ENCODE results near the gene LYPLA2. TPM values are rescaled to one million over a fixed set of nuclear protein-coding genes. Genes with fewer than 3 reads are reported as not detected.
"Not testable (repeated sequence)": the region's sequence is repeated elsewhere in the genome, so short reads cannot be mapped to it uniquely, and the experiment has no call there.

Gene LYPLA2
- total RNA-seq, 2 experiments from 2014 or later: 57.0 to 59.2 TPM

- TF ChIP-seq CTCF (IDR thresholded peaks at IDR 0.05): no peak
- DNase-seq (peak; percentile 74), ATAC-seq (peak; percentile 36)
- Mint-ChIP-seq H3K4me3 (peak overlapping the region; percentile 92), H3K36me3 (ENCODE audit: low read depth) (peaks cover 25% of the 10 kb centered on the region), H3K27ac (peak overlapping the region; percentile 90), H3K4me1 (ENCODE audit: low read depth) (peaks cover 13% of the 10 kb centered on the region), H3K9me3 (no peaks in the 10 kb centered on the region), H3K27me3 (no peaks in the 10 kb centered on the region)
- ChIA-PET CTCF (interaction anchor here (1.5 to 5.5 kb wide), 6 partner anchors 11 to 117 kb away, joined by 4 to 47 read pairs (median 15); partner anchors contain the start of gene FUCA1), POLR2A (interaction anchor here (0.6 to 16.5 kb wide), 8 partner anchors 8 to 69 kb away, joined by 3 to 168 read pairs (median 3); partner anchors contain the start of genes HMGCL, LYPLA2 and PITHD1)
- intact Hi-C loops (cut with micrococcal nuclease): loop anchor here (5.0 kb wide), 1 partner anchor 68 kb away; the partner anchor contains the start of gene FUCA1
Measured at GRCh38 chr1:23799570-23800399, 8.8 kb downstream of the LYPLA2 start.

- H3K4me3 Mint-ChIP-seq: peak within 1 kb of the TSS; percentile 92
- ChIA-PET CTCF (interaction anchor here (1.0 to 5.5 kb wide), 8 partner anchors 9 to 116 kb away, joined by 3 to 47 read pairs (median 5); partner anchors contain the start of genes FUCA1, LYPLA2 and PITHD1), POLR2A (interaction anchor here (0.8 to 16.5 kb wide), 13 partner anchors 9 to 180 kb away, joined by 3 to 168 read pairs (median 4); partner anchors contain the start of genes HMGCL, LYPLA2, PITHD1 and PNRC2)
- intact Hi-C loops (cut with micrococcal nuclease): loop anchor here (5.0 kb wide), 1 partner anchor 67 kb away; the partner anchor contains the start of gene FUCA1
- no peaks in the 10 kb centered on the region for H3K9me3 Mint-ChIP-seq
- ATAC-seq (peak; percentile 89), DNase-seq (peak; percentile 98)
- no peaks in the 10 kb centered on the region for H3K27me3 Mint-ChIP-seq
- peaks cover 13% of the 10 kb centered on the region for H3K4me1 Mint-ChIP-seq (ENCODE audit: low read depth)
- TF ChIP-seq CTCF (IDR thresholded peaks at IDR 0.05): no peak
- H3K27ac Mint-ChIP-seq: peak within 1 kb of the TSS; percentile 90
- H3K36me3 Mint-ChIP-seq (ENCODE audit: low read depth): peaks cover 21% of the 10 kb centered on the region
Measured at GRCh38 chr1:23800400-23801337, 9.7 kb downstream of the LYPLA2 start, which contains the start of gene GALE. Gene GALE (minus strand): TSS chr1:23800754. CDS start chr1:23799007, 1,747 bp downstream.

- Mint-ChIP-seq H3K27me3 (no peaks in the 10 kb centered on the region), H3K9me3 (no peaks in the 10 kb centered on the region), H3K27ac (peak overlapping the region; percentile 79), H3K4me1 (ENCODE audit: low read depth) (peaks cover 13% of the 10 kb centered on the region), H3K36me3 (ENCODE audit: low read depth) (peaks cover 21% of the 10 kb centered on the region), H3K4me3 (peak overlapping the region; percentile 92)
- DNase-seq (no peak), ATAC-seq (no peak)
- ChIA-PET POLR2A (interaction anchor here (0.8 to 16.5 kb wide), 11 partner anchors 8 to 180 kb away, joined by 3 to 168 read pairs (median 5); partner anchors contain the start of genes HMGCL, LYPLA2, PITHD1 and PNRC2), CTCF (interaction anchor here (1.0 to 5.5 kb wide), 8 partner anchors 9 to 115 kb away, joined by 3 to 47 read pairs (median 6); partner anchors contain the start of genes LYPLA2 and PITHD1)
- intact Hi-C loops (cut with micrococcal nuclease): loop anchor here (5.0 kb wide), 1 partner anchor 66 kb away; the partner anchor contains the start of gene FUCA1
- TF ChIP-seq CTCF (IDR thresholded peaks at IDR 0.05): no peak
Measured at GRCh38 chr1:23801338-23801748, 10.4 kb downstream of the LYPLA2 start.

- H3K9me3 Mint-ChIP-seq: no peaks in the 10 kb centered on the region
- H3K4me1 Mint-ChIP-seq (ENCODE audit: low read depth): peaks cover 13% of the 10 kb centered on the region
- TF ChIP-seq CTCF (IDR thresholded peaks at IDR 0.05): no peak
- H3K36me3 Mint-ChIP-seq (ENCODE audit: low read depth): peaks cover 17% of the 10 kb centered on the region
- H3K4me3 Mint-ChIP-seq: peak overlapping the region; percentile 92
- DNase-seq (no peak), ATAC-seq (no peak)
- intact Hi-C loops (cut with micrococcal nuclease): loop anchor here (5.0 kb wide), 1 partner anchor 65 kb away; the partner anchor contains the start of gene FUCA1
- no peak overlapping the region for H3K27ac Mint-ChIP-seq
- ChIA-PET CTCF (interaction anchor here (1.0 to 5.5 kb wide), 8 partner anchors 9 to 115 kb away, joined by 3 to 47 read pairs (median 6); partner anchors contain the start of genes LYPLA2 and PITHD1), POLR2A (interaction anchor here (0.8 to 16.5 kb wide), 11 partner anchors 8 to 179 kb away, joined by 3 to 168 read pairs (median 5); partner anchors contain the start of genes HMGCL, LYPLA2, PITHD1 and PNRC2)
- no peaks in the 10 kb centered on the region for H3K27me3 Mint-ChIP-seq
Measured at GRCh38 chr1:23801876-23802275, 10.9 kb downstream of the LYPLA2 start.

GRCh38 chr1:23802809-23803342 lies 11.9 kb downstream of the LYPLA2 start:
- H3K27me3 Mint-ChIP-seq, DNase-seq, H3K4me3 Mint-ChIP-seq, H3K27ac Mint-ChIP-seq, H3K9me3 Mint-ChIP-seq, ATAC-seq: not testable (repeated sequence)
- Mint-ChIP-seq H3K36me3 (ENCODE audit: low read depth) (peaks cover 12% of the 10 kb centered on the region), H3K4me1 (ENCODE audit: low read depth) (peaks cover 13% of the 10 kb centered on the region)
- POLR2A ChIA-PET: interaction anchor here (1.6 to 16.5 kb wide), 4 partner anchors 10 to 24 kb away, joined by 3 to 168 read pairs (median 16); partner anchors contain the start of genes LYPLA2 and PITHD1
- CTCF ChIA-PET: interaction anchor here (0.5 to 5.5 kb wide), 7 partner anchors 8 to 496 kb away, joined by 3 to 47 read pairs (median 6); no protein-coding TSS in a partner anchor
- intact Hi-C loops (cut with micrococcal nuclease): loop anchor here (5.0 kb wide), 1 partner anchor 64 kb away; the partner anchor contains the start of gene FUCA1

All from activated CD8-positive, alpha-beta T cell treated with anti-CD3 and anti-CD28 coated beads for 36 hours (primary cell).